NCI-H69 (cell line): ENCODE measurements around the gene AMFR.
"Not testable (repeated sequence)": the region's sequence is repeated elsewhere in the genome, so short reads cannot be mapped to it uniquely, and the experiment has no call there.

Experiments used
- DNase-seq: peaks from one replicate; lab custom pipeline; 2025; lab: John Stamatoyannopoulos, UW

AMFR gene

DNA sequence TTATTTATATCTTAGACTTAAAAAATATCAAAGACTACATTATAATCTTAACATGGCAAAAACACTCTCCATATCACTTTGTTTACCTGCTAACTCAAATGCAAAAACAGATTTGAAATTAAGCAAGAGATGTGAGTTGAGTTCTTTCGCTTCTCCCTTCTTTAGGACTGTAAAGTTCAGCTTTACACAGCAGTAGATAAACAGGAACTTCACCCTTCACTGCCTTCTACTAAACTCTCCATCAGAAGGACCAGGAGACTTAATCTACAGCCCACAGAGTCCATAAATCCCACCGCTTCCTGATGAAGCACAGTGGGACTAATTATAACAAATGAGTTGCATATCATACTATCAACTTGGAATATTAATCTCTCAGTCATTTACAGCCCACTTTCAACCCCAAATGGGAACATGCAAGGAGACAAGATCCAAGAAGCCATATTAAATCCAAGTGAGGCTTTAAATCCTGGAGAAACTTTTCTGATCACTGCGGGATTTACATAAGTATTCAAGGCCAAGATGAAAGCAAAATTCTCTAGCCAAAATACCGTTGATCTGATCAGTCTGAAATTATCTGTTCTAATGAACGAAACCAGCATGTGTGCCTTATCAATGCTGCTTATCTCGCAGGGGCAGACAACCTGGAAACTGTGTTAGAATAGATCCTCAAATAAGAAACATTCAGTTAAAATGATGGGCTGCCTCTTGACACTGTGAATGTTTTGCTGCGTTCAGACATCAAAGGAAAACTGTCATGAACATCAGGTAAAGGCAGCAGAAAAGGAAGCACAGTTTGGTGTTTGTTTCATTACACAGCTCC is 1.6 kb downstream of the AMFR start:
- no peak for DNase-seq

DNA sequence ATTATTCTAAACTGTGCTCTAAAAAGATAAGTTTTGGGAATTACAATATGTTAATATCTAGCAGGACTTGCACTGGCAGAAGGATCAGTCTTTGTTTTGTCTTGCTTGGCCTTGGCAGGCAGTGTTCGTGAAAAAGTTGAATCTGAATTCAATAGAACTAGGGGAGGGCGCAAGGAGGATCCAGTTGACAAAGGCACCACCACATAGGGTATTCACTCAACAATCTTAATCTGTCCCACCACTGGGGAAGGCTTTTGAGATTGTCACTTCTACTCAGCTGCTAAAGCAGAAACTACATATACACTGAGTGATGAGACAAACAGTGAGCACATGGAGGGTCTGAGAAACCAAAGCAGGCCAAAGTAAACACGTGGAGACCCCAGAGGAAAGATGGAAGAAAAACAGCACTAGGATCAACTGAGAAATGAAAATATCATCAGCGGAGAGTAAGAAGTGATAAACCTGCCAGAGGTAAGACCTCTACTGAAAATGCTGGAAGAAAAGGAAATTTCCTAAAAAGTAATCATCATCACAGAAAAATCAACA is 2.4 kb downstream of the AMFR start:
- no peak for DNase-seq

DNA sequence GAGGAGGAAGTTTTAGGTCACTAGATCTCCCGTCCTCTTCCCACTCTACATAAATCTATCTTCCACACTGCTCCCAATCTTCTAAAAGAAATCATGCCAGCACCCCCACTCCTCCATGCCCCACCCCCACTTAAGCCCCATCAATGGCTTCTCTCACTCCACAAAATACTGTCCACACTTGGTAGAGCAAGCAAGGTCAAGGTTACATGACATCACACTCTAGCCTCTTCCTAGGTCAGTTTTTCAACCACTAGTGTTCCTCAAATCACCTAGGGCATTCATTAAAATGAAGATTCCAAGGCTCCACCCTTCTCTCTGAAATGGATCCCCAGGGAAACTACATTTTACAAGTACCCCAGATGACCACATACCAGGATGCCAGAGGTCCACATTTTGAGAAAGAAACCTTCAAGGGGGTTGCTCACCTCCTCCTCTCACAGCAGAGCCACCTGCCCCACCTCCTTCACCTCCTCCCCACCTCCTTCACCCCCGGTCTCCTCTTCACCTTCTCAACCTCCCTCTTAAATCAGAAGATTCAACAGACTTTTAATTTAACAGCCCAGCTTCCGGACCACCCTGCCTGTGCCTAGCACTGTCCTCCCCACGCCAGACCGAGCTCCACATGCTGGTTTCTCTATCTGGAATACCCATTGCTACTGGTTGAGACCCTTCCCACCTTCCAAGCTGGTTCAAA is 3.2 kb downstream of the AMFR start:
- no peak for DNase-seq

DNA sequence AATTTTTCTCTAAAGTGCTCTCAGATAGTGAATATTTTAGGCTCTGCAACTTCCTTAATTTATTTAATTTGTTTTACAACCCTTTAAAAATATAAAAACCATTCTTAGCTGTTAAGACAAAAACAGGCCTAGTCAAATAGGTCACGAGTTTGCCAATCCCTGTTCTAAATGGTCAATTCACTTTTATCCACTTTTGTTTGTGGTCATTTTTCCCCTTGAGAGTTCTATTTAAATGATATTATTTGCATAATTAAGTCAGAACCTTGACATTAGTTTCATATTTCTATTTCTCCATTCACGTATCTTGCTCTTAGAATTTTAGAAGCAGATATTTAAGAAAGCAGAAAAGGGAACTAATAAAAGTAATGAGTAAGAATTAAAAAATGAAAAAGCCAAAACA is 4.0 kb downstream of the AMFR start:
- DNase-seq, result no peak

DNA sequence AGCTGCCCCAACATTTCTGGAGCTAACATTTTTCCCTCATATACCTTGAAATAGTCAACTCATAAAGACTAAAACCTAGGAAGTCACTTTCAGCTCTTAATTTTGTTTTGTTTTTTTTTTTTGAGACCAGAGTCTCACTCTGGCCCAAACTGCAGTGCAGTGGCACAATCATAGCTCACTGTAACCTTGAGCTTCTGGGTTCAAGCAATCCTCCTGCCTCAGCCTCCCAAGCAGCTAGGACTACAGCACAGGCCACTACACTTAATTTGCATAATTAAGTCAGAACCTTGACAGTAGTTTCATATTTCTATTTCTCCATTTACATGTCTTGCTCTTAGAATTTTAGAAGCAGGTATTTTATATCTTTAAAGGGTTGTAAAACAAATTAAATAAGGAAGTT is 4.7 kb downstream of the AMFR start:
- no peak for DNase-seq

DNA sequence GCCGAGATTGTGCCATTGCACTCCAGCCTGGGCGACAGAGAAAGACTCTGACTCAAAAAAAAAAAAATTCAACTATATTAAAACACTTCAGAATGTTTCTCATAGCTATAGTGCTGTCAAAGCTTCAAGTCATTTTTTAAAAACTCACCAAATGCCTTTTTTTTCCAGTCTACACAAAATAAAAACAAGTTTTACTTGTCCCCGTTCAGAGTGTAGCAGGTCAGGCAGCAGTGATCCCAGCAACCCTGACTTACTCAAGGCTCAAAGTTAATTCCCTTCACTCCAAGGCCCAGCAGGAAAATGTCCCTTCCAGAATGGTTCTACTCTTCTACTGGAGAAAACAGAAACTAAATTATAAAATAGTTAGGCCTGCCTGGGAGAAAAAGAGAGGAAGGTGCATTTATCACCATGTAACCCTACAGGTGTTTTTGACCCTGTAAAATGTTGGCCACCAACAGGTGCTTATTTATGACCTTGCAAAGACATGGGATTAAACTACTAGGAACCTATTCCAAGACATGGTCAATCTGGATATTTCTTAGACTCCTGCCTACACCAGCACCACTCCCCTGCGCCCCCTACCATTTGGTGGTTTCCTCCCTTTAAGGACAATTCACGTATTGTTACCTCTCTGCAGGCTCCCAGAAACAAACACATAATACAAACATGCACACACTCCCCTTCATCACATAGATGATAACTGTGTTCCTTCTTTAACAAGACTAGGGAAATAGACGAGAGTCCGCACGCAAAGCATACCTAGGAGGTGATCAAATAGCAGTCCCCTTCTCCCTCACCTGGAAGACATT is 5.4 kb downstream of the AMFR start:
- DNase-seq, result peak; percentile 11

DNA sequence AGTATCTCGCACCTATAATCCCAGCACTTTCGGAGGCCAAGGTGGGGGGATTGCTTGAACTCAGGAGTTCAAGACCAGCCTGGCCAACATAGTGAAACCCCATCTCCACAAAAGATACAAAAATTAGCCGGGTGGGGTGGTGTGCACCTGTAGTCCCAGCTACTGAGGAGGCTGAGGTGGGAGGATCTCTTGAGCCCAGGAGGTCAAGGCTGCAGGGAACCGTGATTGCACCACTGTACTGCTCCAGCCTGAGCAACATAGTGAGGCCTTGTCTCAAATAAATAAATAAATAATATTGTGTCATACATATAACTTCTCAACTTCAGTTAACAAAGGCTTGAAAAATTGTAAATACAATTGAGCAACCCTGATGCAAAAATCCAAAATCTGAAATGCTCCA is 8.2 kb downstream of the AMFR start:
- no peak for DNase-seq

DNA sequence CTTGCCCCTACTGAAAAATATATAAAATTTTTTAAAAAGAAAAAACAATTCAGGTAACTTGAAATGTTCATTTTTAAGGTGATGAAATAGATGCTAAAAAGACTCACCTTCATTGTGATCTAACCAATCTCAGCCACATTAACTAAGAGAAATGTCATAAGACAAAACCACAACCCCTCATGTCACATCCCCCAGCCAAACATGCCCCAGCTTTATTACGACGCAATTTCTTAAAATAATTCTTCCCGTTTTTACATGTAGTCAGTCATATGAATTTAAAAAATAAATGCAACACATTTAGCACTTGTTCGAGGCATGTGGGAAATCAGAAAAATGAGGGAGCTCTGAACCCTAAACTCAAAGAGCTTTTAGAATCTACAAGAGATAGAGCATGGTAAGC is 9.5 kb downstream of the AMFR start:
- DNase-seq, result no peak

DNA sequence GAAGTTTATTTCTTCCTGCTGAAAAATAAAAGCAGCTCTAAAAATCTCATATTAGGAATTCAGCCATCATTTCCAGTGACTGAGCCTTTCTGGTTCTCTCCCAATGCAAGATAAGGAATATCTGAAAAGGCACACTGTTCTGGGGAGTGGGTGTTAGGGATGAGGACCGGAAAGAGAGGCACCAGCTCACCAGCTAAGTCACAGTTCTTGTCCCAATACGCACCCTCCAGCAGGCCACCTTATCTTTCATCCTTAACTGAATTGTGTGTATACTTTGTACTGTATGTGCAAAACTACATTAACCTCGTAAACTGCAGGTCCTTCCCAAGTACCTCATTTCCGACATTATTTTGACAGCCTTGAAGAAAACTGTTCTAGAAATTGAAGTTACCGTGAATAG is 11.0 kb downstream of the AMFR start:
- no peak for DNase-seq

DNA sequence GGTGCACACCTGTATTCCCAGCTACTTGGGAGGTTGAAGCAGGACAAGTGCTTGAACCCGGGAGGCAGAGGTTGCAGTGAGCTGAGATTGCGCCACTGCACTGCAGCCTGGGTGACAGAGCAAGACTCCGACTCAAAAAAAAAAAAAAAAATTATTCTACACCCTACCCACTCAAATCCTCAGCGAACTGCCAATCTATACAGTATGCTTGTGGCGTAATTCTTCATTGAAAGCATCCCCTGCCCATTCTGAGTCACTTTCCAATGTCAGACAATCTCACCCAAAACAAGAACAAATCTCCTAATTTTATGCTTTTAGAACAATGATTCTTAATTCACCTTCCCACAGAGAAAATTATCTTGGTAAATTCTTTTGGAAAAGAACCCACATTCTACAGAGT is 12.0 kb downstream of the AMFR start:
- no peak for DNase-seq

DNA sequence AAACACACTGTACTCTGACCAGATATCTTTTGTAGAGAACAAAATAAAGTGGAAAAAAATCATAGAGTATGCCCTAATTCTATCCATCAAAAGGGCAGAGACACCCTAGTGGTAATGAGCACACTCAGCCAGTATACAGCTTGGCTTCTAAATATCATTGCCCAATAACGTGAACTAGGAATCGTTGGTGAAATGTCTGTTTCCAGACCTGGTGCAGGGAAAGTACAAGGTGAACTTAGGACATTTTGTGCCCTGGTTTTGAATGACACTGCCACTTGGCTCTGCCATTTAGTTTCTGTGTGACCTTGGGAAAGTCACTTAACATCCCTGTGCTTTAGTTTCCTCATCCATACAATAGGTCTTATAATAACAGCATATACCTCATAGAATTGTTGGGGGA is 13.7 kb downstream of the AMFR start:
- no peak for DNase-seq

DNA sequence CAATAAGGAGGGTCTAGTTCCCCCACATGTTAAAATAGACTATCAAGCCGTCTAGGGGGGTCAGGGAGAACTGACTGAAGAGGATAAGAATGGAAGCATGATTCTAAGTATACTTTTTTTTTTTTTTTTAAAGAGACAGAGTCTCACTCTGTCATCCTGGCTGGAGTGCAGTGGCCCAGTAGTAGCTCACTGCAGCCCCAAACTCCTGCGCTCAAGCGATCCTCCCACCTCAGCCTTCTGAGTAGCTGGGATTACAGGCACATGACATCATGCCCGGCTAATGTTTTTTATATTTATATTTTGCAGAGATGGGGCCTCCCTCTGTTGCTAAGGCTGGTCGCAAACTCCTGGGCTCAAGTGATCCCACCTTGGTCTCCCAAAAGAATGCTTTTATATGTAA is 14.2 kb downstream of the AMFR start:
- DNase-seq, result no peak

DNA sequence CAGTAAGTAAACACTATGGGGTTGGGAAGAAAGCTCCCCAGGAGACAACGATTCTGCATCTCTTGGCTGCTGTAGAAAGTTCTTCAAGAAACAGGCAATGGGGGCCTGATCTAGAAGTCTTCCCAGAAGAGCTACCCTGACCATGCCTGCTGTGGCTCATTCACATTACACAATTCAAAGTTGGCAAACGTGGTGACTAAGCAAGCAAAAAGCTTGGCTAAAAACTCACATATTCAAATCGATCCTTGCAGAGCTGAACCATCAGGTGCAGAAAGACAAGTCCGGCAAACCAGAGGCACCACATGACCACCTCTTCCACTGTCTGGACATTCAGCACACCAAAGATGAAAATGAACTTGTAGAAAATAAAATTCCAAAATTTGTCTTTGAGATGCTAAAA is 16.1 kb downstream of the AMFR start:
- DNase-seq, result no peak

DNA sequence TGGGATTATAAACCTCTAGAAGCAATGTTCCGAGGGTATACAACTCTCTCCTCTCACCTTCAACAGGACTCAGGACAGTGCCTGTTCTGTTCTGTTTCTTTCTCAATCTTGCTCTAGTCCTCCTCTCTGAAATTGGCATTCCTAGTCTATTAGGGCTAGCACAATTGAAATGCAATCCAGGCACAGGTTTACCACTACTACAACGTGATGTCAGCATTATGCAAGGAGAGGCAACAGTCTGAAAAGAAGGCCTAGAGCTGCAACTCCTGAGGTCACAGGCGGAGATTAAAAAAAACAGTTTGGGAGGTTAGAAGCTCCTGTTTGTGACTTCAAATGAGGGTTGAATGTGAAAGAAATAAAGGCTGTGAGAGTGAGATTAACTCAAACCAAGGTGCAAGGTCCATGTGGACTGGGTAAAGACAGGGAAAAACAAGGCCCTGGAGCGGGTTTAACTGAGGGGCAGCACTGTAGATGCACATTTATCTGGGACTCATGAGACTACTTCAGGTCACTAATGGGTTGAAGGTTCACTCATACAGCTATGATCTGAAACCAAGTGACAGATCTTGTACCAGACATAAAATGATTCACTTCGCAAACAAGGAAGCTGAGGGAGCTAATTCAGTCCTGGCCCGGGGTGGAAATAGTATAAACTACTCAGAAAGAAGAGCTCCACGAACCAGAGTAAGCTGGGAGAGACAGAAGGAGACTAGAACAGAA is 16.8 kb downstream of the AMFR start:
- DNase-seq, result no peak

DNA sequence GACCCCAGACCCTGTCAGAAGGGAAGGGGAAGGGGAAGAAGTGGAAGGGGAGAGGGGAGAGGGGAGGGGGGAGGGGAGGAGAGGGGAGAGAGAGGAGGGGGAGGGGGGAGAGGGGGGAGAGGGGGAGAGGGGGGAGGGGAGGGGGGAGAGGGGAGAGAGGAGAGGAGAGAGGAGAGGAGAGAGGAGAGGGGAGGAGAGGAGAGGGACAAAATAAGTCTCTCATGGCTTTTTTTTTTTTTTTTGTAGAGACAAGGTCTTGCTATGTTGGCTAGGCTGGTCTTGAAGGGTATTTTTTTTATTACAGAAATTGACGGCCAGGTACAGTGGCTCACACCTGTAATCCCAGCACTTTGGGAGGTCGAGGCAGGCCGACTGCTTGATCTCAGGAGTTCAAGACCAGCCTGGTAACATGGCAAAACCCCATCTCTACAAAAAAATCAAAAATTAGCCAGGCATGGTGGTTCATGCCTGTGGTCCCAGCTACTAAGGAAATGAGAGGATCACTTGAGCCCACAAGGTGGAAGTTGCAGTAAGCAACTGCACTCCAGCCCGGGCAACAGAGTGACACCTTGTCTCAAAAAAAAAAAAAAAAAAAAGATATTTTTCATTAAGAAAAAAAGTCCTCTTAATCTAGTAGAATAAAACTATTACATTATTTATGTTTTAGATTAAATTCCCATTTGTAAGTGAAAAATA is 19.2 kb downstream of the AMFR start:
- DNase-seq, result no peak

DNA sequence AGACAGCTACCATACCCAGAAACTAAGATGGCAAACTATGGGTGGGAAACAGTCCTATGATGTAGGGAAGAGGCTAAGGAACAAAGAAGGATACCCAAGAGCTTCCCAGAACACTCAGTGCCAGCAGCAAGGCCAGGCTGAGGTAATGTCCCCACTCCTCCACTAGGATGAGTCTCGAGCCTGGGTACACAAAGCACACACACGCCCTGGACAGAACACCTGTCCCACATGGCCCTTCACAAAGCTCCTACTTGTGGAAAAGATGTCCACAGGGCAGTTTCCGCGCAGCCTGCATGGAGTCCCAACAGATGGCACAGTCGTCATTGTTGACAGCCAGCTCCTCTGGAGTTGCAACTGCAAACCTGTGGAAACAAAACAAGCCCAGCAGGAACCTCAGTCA is 23.9 kb downstream of the AMFR start:
- DNase-seq, result peak; percentile 90

DNA sequence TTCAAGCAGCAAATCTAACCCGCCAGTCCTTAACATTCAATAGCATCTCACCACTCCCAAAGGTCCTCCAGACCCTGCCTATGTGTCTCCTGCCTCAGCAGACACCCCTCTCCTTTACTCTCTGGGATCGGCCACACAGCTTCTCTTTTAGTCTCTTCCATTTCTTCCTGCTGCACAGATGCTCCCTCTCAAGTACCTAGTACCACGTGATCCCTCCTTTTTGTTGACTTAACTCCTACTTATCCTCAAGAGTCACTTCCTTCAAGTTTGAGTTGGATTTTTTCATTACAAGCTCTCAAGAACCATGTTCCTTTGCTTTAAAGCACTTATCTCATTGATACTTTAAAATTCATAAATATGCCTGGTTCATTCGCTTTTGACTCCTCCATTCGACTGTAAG is 24.9 kb downstream of the AMFR start:
- DNase-seq, result no peak

DNA sequence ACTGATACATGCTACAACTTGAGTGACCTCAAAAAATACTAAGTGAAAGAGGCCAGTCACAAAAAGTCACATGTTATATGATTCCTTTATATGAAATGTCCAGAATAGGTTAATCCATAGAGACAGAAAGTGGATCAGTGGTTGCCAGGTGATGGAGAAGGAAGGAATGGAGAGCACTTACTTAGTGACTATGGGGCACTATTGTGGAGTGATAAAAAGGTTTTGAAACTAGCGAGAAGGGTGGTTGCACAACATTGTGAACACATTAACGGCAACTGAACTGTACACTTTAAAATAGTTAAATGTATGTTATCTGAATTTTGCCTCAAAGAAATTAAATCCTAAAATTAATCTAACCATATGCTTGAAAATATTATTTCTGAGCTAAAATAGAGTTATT is 25.9 kb downstream of the AMFR start:
- DNase-seq, result no peak

DNA sequence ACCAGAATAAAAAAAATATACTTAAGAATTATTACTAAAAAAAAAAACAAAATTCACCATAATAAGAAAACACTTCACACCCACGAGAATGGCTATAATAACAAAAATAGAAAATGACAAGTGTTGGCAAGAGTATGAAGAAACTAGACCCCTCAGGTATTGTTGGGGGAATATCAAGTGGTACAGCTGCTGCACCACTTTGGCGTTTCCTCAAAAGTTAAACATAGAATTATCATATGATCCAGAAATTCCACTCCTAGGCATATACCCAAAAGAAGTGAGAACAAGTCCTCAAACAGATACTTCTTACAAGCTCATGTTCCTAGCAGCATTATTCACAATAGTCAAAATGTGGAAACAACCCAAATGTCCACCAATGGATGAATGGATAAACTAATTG is 26.3 kb downstream of the AMFR start:
- no peak for DNase-seq

DNA sequence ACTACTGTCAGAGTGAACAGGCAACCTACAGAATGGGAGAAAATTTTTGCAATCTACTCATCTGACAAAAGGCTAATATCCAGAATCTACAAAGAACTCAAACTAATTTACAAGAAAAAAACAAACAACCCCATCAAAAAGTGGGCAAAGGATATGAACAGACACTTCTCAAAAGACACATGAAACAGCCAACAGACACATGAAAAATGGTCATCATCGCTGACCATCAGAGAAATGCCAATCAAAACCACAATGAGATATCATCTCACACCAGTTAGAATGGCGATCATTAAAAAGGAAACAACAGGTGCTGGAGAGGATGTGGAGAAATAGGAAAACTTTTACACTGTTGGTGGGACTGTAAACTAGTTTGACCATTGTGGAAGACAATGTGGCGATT is 28.6 kb downstream of the AMFR start:
- not testable (repeated sequence) for DNase-seq

DNA sequence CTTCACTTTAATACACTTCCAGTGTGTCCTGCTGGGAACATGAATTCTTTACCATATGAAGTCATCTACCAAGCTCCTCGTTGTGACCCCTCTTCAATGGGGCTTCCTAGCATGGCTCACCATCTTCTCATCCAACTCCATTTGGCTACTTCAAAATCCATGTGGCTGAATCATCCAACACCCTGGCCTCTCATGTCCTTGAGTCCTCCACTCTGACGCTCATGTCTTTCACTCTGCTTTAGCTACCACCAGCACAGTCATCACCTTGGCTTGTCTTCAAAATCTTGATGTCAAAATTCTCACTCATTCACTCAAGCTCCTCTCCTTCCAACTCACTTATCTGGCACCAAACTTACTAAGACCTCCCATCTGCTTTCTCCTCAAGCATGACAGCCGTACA is 35.8 kb downstream of the AMFR start:
- no peak for DNase-seq
